Measurements from ENCODE around the gene GYG1.
A peak's percentile ranks its signal among the peaks of the same experiment; 100 is the strongest.

Gene GYG1

DNA sequence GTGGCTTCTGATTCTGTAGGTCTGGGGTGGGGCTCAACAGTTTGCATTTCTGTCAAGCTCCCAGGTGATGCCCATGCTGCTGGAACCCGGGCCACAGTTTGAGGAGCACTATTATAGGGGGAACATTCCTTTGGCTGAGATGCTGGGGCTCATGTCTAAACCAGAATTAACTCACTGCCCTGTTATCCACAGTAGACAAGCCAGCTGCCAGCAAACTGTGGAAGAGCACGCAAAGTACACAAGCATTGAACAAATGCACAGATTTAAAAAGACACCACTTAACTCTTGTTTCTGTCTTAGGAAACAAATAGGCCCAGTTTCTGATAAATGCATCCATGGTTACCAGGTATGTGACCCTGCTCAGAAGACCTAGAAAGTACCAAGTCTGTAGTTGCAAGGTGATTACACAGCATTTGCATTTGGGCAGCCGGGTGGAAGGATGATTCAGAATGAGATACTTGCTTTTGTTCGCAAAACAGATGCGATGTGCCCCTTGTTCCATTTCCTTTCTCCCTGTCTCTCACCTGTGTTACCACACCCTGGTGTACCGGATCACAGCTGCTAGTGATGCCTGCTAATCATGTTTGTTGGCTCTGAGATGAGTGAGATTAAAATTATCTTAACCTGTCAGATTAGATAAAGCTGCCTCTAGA lies 12.4 kb downstream of the GYG1 start:
- WGBS, 2 experiments (ENCODE audit: insufficient coverage in 2 of 2) = 100% methylated on average over 1 of the region's 6 CpGs
- peaks cover 12% of the 10 kb centered on the region for H3K36me3 ChIP-seq (ENCODE audit: control insufficient read depth, insufficient read depth, low read length)
- H3K9me3 ChIP-seq (ENCODE audit: control insufficient read depth, low read length) = no peaks in the 10 kb centered on the region
- H3K4me1 ChIP-seq (ENCODE audit: control insufficient read depth, insufficient read depth, low read length, poor library complexity, severe bottlenecking) = no peaks in the 10 kb centered on the region
- H3K27ac ChIP-seq (ENCODE audit: low read depth, low read length, severe bottlenecking) = no peak overlapping the region
- H3K4me3 ChIP-seq (ENCODE audit: extremely low read depth, insufficient read depth, low read length, poor library complexity, severe bottlenecking) = no peak overlapping the region

DNA sequence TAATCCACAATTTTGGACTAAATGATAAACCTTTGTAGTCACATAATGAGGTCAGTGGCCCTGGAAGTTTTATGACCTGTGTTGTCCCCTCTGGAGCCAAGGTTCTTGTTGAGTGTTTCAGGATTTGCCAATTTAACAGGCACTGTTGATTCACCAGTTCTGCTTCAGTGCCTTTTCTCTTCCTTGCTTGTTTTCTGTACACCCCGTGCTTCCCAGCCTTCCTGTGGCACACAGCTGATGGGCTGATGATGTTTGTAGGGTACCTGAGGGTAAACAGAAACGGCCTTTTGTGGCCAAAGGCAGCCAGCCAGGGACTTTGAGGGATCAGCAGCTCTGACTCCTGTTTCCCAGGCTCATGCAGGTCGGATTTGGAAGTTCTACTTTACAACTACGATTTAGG lies 13.3 kb downstream of the GYG1 start:
- WGBS, 2 experiments (ENCODE audit: insufficient coverage in 2 of 2) = 72 to 88% methylated on average over 2 to 4 of the region's 4 CpGs
- H3K4me1 ChIP-seq (ENCODE audit: control insufficient read depth, insufficient read depth, low read length, poor library complexity, severe bottlenecking) = peaks cover 1% of the 10 kb centered on the region
- no peak overlapping the region for H3K27ac ChIP-seq (ENCODE audit: low read depth, low read length, severe bottlenecking)
- H3K36me3 ChIP-seq (ENCODE audit: control insufficient read depth, insufficient read depth, low read length) = peaks cover 16% of the 10 kb centered on the region
- no peaks in the 10 kb centered on the region for H3K9me3 ChIP-seq (ENCODE audit: control insufficient read depth, low read length)
- H3K4me3 ChIP-seq (ENCODE audit: extremely low read depth, insufficient read depth, low read length, poor library complexity, severe bottlenecking) = no peak overlapping the region

GRCh38 chr3:149005416-149005815 lies 14.1 kb downstream of the GYG1 start:
- H3K4me1 ChIP-seq (ENCODE audit: control insufficient read depth, insufficient read depth, low read length, poor library complexity, severe bottlenecking) = peaks cover 7% of the 10 kb centered on the region
- peaks cover 17% of the 10 kb centered on the region for H3K36me3 ChIP-seq (ENCODE audit: control insufficient read depth, insufficient read depth, low read length)
- H3K4me3 ChIP-seq (ENCODE audit: extremely low read depth, insufficient read depth, low read length, poor library complexity, severe bottlenecking) = no peak overlapping the region
- H3K27ac ChIP-seq (ENCODE audit: low read depth, low read length, severe bottlenecking) = no peak overlapping the region
- H3K9me3 ChIP-seq (ENCODE audit: control insufficient read depth, low read length) = no peaks in the 10 kb centered on the region
- no CpG with 5 or more reads among the region's 1 CpG for WGBS, 2 experiments (ENCODE audit: insufficient coverage in 2 of 2)

- 82 to 93% methylated on average over 5 to 6 of the region's 7 CpGs for WGBS, 2 experiments (ENCODE audit: insufficient coverage in 2 of 2)
- Histone ChIP-seq H3K36me3 (ENCODE audit: control insufficient read depth, insufficient read depth, low read length) (peaks cover 34% of the 10 kb centered on the region), H3K4me3 (ENCODE audit: extremely low read depth, insufficient read depth, low read length, poor library complexity, severe bottlenecking) (no peak overlapping the region), H3K4me1 (ENCODE audit: control insufficient read depth, insufficient read depth, low read length, poor library complexity, severe bottlenecking) (peaks cover 7% of the 10 kb centered on the region), H3K27ac (ENCODE audit: low read depth, low read length, severe bottlenecking) (no peak overlapping the region), H3K9me3 (ENCODE audit: control insufficient read depth, low read length) (no peaks in the 10 kb centered on the region)
These were observed 16.4 kb downstream of the GYG1 start for GRCh38 chr3:149007567-149008257.

GRCh38 chr3:149009732-149010131 lies 18.4 kb downstream of the GYG1 start:
- no peaks in the 10 kb centered on the region for H3K9me3 ChIP-seq (ENCODE audit: control insufficient read depth, low read length)
- peaks cover 40% of the 10 kb centered on the region for H3K36me3 ChIP-seq (ENCODE audit: control insufficient read depth, insufficient read depth, low read length)
- H3K4me3 ChIP-seq (ENCODE audit: extremely low read depth, insufficient read depth, low read length, poor library complexity, severe bottlenecking) = no peak overlapping the region
- no peak overlapping the region for H3K27ac ChIP-seq (ENCODE audit: low read depth, low read length, severe bottlenecking)
- H3K4me1 ChIP-seq (ENCODE audit: control insufficient read depth, insufficient read depth, low read length, poor library complexity, severe bottlenecking) = peaks cover 7% of the 10 kb centered on the region
- 88 to 100% methylated on average over 1 of the region's 2 CpGs for WGBS, 2 experiments (ENCODE audit: insufficient coverage in 2 of 2)

DNA sequence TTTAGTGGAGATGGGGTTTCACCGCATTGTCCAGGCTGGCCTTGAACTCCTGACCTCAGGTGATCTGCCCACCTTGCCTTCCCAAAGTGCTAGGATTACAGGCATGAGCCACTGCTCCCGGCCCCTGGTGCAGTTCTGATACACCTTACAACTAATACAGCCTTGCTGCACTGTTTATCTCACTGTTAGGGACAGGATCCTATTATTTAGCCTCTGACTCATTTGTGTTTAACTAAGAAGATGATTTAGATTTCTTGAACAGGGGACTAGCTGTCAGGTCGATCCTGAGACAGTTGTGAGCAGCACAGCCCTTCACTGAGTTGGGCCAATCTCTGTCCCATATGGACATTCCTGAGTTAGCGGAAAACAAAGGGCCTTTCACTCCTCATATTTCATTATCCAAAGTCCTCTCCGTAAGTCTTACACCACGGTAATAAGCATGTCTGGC lies 19.2 kb downstream of the GYG1 start:
- Histone ChIP-seq H3K9me3 (ENCODE audit: control insufficient read depth, low read length) (no peaks in the 10 kb centered on the region), H3K4me3 (ENCODE audit: extremely low read depth, insufficient read depth, low read length, poor library complexity, severe bottlenecking) (no peak overlapping the region), H3K27ac (ENCODE audit: low read depth, low read length, severe bottlenecking) (peak overlapping the region; percentile 67), H3K4me1 (ENCODE audit: control insufficient read depth, insufficient read depth, low read length, poor library complexity, severe bottlenecking) (peaks cover 7% of the 10 kb centered on the region), H3K36me3 (ENCODE audit: control insufficient read depth, insufficient read depth, low read length) (peaks cover 40% of the 10 kb centered on the region)
- WGBS, 2 experiments (ENCODE audit: insufficient coverage in 2 of 2) = 90 to 95% methylated on average over 4 to 6 of the region's 6 CpGs

DNA sequence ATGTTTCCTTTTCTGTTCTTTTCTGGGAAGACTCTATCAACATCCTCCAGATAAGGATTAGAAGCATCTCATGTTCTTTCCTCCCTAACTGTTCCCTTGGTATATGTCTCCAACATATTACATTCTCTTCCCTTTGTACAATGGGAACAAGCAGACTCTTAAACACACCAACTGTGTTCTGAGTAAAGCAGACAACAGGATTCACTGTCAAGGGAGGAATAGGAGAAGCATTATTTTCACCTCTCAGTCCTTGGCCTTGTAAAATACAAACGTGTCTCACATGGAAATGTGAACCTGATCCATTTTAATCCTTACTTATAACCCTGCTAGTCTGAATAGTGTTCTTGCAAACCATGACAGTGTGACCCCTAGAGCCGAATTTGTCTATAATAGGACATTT lies 19.6 kb downstream of the GYG1 start:
- H3K27ac ChIP-seq (ENCODE audit: low read depth, low read length, severe bottlenecking) = peak overlapping the region; percentile 67
- H3K4me1 ChIP-seq (ENCODE audit: control insufficient read depth, insufficient read depth, low read length, poor library complexity, severe bottlenecking) = peaks cover 7% of the 10 kb centered on the region
- WGBS, 2 experiments (ENCODE audit: insufficient coverage in 2 of 2) = 100% methylated on average over 1 of the region's 2 CpGs
- no peaks in the 10 kb centered on the region for H3K9me3 ChIP-seq (ENCODE audit: control insufficient read depth, low read length)
- H3K4me3 ChIP-seq (ENCODE audit: extremely low read depth, insufficient read depth, low read length, poor library complexity, severe bottlenecking) = no peak overlapping the region
- H3K36me3 ChIP-seq (ENCODE audit: control insufficient read depth, insufficient read depth, low read length) = peaks cover 40% of the 10 kb centered on the region

DNA sequence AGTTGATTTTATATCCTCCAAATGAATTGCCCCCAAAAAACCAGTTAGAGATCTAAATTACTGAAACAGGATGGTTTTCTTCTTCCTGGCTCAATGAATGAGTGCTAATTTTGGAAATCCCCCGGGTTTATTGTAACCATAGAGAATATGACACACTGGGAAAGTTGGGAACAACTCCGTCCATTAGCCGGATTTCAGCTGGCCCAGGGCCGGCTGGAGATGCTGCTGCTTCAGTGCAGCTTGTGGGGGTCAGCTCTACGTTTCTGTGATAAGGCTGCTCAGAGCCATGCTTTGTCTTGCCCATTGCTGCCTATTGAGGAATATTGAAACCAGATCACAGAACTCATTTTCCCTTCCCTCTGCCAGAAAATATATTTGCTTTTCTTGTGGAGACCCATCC lies 20.3 kb downstream of the GYG1 start:
- no peak overlapping the region for H3K4me3 ChIP-seq (ENCODE audit: extremely low read depth, insufficient read depth, low read length, poor library complexity, severe bottlenecking)
- no peaks in the 10 kb centered on the region for H3K9me3 ChIP-seq (ENCODE audit: control insufficient read depth, low read length)
- no peak overlapping the region for H3K27ac ChIP-seq (ENCODE audit: low read depth, low read length, severe bottlenecking)
- peaks cover 40% of the 10 kb centered on the region for H3K36me3 ChIP-seq (ENCODE audit: control insufficient read depth, insufficient read depth, low read length)
- H3K4me1 ChIP-seq (ENCODE audit: control insufficient read depth, insufficient read depth, low read length, poor library complexity, severe bottlenecking) = peaks cover 7% of the 10 kb centered on the region
- 94 to 95% methylated on average over 4 to 5 of the region's 5 CpGs for WGBS, 2 experiments (ENCODE audit: insufficient coverage in 2 of 2)

GRCh38 chr3:149013726-149014125 lies 22.4 kb downstream of the GYG1 start:
- 93 to 96% methylated on average over 3 to 5 of the region's 6 CpGs for WGBS, 2 experiments (ENCODE audit: insufficient coverage in 2 of 2)
- peaks cover 28% of the 10 kb centered on the region for H3K36me3 ChIP-seq (ENCODE audit: control insufficient read depth, insufficient read depth, low read length)
- no peaks in the 10 kb centered on the region for H3K9me3 ChIP-seq (ENCODE audit: control insufficient read depth, low read length)
- H3K4me1 ChIP-seq (ENCODE audit: control insufficient read depth, insufficient read depth, low read length, poor library complexity, severe bottlenecking) = peaks cover 7% of the 10 kb centered on the region
- H3K4me3 ChIP-seq (ENCODE audit: extremely low read depth, insufficient read depth, low read length, poor library complexity, severe bottlenecking) = no peak overlapping the region
- H3K27ac ChIP-seq (ENCODE audit: low read depth, low read length, severe bottlenecking) = no peak overlapping the region

DNA sequence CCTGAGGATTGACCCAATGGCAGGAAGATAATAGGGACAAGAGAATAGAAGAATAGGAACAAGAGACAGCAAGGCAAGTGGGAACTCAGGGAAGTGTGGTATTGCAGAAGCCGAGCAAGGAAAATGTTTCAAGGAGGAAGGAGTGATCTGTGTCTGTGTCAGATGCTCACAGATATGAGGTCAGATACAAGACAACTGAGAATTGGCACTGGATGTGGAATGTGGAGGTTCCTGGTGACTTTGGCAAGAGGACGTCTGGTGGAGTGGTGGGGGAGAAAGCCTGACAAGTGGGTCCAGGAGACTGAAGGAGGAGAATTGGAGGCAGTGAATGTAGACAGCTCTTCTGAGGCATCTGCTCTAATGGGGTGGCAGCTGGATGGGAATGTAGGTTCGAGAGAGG lies 24.1 kb downstream of the GYG1 start:
- H3K27ac ChIP-seq (ENCODE audit: low read depth, low read length, severe bottlenecking) = no peak overlapping the region
- peaks cover 23% of the 10 kb centered on the region for H3K36me3 ChIP-seq (ENCODE audit: control insufficient read depth, insufficient read depth, low read length)
- H3K4me3 ChIP-seq (ENCODE audit: extremely low read depth, insufficient read depth, low read length, poor library complexity, severe bottlenecking) = no peak overlapping the region
- H3K9me3 ChIP-seq (ENCODE audit: control insufficient read depth, low read length) = no peaks in the 10 kb centered on the region
- no peaks in the 10 kb centered on the region for H3K4me1 ChIP-seq (ENCODE audit: control insufficient read depth, insufficient read depth, low read length, poor library complexity, severe bottlenecking)
- WGBS, 2 experiments (ENCODE audit: insufficient coverage in 2 of 2) = 84 to 91% methylated on average over 3 of the region's 3 CpGs

DNA sequence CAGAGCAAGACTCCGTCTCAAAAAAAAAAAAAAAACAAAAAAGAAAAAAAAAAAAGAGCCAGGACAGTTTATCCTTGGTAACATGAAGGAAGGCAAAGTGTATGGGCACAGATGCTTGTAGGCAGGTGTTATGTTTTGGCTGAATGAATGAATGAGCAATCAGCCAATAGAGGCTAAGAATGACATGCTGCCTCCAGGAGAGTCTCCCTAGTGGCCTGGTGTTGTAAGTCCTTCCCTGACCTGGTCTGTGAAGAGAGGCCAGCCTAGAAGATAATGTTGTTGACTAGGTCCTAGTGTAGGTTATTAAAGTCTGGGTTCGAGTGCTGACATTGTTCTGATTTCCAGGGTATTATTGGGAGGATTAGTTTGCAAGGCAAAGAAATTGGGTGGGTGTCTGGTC lies 24.9 kb downstream of the GYG1 start:
- WGBS, 2 experiments (ENCODE audit: insufficient coverage in 2 of 2) = 86 to 100% methylated on average over 1 of the region's 2 CpGs
- H3K4me3 ChIP-seq (ENCODE audit: extremely low read depth, insufficient read depth, low read length, poor library complexity, severe bottlenecking) = no peak overlapping the region
- H3K9me3 ChIP-seq (ENCODE audit: control insufficient read depth, low read length) = no peaks in the 10 kb centered on the region
- no peak overlapping the region for H3K27ac ChIP-seq (ENCODE audit: low read depth, low read length, severe bottlenecking)
- H3K36me3 ChIP-seq (ENCODE audit: control insufficient read depth, insufficient read depth, low read length) = peaks cover 21% of the 10 kb centered on the region
- H3K4me1 ChIP-seq (ENCODE audit: control insufficient read depth, insufficient read depth, low read length, poor library complexity, severe bottlenecking) = no peaks in the 10 kb centered on the region
